Activated CD4-positive, CD25-positive, alpha-beta regulatory T cell treated with anti-CD3 and anti-CD28 coated beads, Interleukin-2, amount 50 U/mL, for 24 hours (primary cell): ENCODE results near the gene RAB1A.
"Not testable (repeated sequence)": the region's sequence is repeated elsewhere in the genome, so short reads cannot be mapped to it uniquely, and the experiment has no call there.

Experiments used
- ATAC-seq, 2 donors: fragments of 150-1000 bp; cut with Tn5 transposase; one replicate each; pipeline ENCODE4 v1.10.0; 2021; ENCODE audit warnings: mild to moderate bottlenecking in 1 of 2, moderate library complexity in 1 of 2

RAB1A gene

DNA sequence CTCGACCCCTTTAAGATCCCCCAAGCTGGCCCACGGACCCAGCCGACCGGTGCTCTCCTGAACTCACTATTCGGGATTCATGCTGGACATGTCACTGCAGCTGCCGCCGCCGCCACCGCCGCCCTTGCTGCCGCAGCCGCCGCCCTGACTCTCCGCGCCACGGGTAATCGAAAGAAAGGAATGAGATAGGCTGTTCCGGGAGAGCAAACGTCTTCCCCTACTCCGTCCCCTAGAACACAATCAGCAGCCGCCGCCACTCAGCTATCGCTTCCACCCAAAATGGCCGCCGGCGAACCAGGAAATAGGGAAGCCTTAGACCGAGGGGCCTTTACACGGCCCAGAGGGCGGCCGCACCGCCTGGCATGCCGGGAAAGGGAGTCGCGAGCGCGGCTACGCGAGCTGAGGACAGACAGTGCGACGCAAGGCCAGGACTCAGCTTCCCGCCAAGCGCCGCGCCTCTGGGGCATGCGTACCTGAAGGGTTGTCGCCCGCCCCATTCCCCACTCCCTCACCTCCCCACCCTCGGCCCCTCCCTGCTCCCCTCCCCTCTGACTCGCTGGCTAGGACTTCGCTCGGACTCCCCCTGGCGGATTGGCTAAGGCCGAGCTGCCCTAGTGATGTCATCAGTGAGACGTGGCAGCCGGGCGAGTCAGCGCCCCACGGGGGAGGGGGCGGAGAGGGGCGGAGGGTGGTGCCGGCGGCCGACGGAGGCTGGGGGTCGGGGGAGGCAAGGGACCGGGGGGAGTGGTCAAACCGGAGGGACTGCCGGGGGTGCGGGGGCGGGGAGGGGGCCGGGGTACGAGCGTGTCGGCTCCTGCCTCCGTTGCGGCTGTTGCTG, at the start of gene RAB1A:
Gene RAB1A (minus strand): TSS at position 281 of the 838 bp plus-strand sequence. CDS start 191 bp downstream, at position 90.
- ATAC-seq = peak; percentile 97 to 99

DNA sequence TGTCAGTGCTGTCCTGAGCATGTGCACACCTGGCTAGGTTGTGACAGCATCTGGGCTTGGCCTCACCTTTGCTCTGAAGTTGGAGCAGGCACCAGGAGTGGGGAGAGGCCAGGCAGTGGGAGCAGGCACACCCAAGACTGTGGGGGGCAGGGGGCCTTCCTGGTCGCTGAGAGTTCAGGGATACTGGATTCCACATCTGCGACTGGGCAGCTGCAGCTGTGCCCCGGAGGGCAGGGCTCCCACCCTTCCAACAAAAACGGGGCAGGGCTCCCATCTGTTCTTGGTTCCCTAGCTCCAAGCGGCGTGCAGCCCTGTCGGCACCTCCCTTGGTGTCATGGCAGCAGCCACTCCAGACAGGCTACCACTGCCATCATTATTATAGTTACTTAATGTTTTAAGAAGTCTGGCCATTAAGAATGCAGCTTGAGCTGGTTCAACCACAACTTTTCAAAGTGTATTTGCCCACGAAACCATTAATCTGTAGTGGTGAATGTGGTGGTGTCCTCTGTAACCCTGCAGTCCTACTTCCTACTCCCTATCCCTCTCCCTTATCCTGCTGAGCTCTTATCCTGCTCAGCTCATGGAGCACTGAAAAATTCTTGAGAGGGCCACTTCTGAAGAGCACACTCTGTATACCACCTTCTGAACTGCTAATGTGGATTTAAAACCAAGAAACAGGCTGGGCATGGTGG, 48.0 kb upstream of the RAB1A start:
- ATAC-seq = no peak

DNA sequence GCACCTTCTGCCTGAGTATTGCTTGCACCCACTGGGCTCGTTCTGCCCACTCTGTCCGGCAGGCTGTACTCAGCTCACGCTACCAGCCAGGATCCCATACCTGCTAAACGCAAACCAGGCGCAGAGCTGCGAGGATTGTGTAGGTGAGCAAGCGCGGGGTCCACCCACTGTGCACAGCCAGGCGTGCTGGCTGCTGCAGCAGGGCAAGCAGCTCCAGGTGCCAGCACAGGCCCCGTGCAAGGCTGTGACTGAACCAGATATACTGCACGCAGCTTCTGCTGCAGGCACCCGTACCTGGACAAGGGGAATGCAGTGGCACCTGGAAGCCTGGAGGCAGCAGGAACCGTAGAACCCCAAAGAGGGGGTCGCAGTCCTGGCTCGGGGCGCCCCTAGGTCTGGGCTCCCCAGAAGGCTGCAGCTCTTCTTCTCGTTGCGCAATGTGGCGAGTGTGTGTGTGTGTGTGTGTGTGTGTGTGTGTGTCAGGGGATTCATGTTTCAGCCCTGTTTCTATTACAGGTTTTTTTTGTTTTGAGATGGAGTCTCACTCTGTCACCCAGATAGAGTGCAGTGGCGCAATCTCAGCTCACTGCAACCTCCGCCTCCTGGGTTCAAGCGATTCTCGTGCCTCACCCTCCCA, 46.1 kb upstream of the RAB1A start:
- no peak for ATAC-seq

DNA sequence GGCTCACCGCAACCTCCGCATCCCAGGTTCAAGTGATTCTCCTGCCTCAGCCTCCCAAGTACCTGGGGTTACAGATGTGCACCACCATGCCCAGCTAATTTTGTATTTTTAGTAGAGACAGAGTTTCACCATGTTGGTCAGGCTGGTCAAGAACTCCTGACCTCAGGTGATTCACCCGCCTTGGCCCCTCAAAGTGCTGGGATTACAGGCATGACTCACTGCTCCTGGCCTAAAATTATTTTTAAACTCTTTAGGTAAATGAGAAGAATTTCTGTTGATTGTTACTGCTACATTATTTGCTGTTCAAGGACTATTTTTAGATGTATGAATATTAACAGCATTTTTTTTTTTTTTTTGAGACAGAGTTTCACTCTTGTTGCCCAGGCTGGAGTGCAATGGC, 44.1 kb upstream of the RAB1A start:
- ATAC-seq = not testable (repeated sequence)

DNA sequence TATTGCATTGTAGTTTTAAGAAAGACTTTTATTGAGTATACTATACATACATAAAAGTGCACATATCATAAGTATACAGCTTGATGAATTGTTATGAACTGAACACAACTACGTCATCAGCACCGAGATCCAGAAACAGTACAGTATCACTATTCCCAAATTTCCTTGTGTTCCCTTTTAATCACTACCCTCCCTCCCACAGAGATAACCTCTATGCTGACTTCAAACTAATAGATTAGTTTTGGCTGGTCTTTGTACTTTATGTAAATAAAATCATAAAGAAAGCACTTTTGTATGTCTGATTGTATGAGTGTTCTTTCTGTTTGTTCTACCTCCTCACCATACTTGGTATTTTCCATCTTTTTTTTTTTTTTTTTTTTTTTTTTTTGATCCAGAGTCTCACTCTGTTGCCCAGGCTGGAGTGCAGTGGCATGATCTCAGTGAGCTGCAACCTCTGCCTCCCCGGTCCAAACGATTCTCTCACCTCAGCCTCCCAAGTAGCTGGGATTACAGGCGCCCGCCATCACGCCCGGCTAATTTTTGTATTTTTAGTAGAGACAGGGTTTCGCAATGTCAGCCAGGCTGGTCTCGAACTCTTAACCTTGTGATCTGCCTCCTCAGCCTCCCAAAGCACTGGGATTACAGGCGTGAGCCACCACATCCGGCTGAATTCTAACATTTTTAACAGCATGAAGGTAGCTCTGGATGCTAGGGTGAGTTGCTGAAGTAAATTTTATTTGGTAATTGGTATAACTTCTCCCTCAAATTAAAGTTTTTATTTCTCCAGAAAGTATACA, 43.3 kb upstream of the RAB1A start:
- ATAC-seq = no peak

DNA sequence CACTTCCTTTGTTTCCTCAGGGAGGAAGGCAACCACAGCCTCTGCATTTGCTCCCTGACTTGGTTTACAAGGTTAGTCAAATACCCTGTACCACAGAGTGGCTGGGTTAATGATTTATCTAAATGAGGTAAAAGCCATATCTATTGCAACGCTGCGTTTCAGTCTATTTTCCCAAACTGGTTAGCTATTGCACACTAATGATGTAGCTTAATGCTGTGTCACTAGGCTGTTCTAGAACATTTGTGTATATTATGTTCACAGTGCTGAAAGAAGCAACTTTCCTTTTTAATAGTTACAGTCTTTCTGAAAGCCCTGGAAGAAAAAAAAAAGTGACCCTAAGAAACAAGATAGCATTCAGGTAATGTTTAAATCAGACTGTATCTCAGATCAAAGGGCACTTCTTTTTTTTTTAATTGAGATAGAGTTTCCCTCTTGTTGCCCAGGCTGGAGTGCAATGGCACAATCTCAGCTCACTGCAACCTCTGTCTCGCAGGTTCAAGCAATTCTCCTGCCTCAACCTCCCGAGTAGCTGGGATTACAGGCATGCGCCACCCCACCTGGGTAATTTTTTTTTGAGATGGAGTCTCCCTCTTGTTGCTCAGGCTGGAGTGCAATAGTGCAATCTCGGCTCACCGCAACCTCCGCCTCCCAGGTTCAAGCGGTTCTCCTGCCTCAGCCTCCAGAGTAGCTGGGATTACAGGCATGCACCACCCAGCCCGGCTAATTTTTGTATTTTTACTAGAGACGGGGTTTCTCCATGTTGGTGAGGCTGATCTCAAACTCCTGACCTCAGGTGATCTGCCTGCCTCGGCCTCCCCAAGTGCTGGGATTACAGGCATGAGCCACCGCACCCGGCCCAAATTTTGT, 40.9 kb upstream of the RAB1A start:
- not testable (repeated sequence) for ATAC-seq

DNA sequence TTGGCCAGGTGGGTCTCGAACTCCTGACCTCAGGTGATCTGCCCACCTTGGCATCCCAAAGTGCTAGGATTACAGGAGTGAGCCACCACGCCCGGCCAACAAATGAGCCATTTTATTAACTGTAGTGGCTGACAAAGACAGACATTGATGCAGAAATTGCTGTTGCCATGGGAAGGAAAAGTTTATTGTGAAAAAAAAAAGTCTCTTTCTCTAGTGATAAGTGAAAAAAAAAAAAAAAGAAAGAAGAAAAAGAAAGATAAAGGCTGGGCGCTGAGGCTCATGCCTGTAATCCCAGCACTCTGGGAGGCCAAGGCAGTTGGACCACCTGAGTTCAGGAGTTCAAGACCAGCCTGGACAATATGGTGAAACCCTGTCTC, 39.8 kb upstream of the RAB1A start:
- ATAC-seq = no peak

DNA sequence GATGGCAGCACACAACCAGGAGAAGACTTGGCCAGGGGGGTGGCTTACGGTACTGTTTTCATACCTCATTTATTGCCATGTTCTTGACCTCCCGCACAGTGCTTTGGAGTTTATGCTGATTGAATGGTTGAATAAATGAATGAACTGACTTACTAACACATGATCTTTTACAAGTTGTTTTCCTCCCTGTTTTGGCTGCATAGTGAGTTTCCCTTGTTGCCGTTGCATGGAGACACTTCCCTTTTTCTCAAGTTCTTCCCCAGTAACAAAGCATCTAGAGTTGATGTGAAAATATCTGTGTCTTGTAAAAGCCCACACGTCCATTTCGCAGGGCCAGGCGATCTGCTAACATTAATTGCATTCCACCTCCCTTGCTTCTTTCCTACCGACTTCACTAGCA, 35.7 kb upstream of the RAB1A start:
- no peak for ATAC-seq

DNA sequence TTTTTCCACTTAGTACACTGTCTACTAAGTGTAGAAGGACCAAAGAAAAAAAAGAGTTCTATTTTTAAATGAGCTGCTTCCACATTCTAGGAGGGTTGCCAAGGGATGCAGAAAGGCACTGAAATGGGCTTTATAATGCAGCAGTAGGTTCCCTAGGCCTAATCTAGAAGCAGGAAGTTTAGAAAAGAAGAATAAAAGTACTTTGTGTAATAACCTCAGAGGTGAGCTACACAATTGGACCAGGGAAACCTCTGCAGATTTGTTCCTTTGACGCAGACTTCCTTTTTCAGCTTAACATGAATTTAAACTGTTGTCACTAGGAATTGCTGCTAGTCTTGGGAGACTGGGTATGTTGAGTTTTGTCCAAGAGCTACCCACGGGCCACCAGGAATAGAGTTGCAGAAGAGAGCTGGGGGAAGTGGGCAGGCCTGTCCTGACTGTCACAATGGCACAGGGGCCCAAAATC, 34.6 kb upstream of the RAB1A start:
- ATAC-seq = no peak

DNA sequence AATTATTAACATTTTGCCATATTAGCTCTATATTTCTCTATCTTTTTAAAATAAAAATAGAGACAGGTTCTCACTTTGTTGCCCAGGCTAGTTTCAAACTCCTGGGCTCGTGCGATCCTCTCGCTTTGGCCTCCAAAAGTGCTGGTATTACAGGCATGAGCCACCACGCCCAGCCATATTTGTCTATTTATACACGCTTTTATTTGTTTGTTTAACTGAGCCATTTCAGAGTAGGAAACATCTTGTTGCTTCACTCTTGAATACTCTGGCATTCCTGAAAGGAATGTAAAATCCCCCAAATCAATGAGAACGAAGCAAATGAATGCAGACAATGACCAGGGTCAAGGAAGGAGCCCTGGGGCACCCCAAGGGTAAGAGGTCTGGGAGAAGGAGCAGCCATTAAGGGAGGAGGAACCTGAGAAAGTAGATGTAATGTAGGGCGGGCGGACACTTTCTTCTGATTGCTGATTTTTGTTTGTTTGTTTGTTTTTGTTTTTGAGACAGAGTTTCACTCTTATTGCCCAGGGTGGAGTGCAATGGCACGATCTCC, 31.7 kb upstream of the RAB1A start:
- no peak for ATAC-seq

DNA sequence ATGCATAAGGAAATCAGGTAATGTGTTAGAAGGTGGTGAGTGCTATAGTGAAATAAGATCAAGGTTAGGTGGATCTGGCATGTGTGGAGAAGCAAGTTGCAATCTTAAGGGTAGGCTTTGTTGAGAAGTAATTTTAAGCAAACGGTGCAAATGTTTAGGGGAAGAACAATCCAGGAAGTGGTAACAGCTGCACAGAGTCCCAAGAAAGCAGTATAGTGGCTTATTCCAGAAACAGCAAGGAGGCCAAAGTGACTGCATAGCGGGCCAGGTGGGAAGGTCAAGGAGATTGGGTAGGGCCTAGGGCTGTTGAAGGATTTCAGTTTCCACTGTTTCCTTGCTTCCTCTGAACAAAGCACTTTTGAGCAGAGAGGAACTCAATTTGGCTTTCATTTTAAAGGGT, 30.0 kb upstream of the RAB1A start:
- no peak for ATAC-seq

DNA sequence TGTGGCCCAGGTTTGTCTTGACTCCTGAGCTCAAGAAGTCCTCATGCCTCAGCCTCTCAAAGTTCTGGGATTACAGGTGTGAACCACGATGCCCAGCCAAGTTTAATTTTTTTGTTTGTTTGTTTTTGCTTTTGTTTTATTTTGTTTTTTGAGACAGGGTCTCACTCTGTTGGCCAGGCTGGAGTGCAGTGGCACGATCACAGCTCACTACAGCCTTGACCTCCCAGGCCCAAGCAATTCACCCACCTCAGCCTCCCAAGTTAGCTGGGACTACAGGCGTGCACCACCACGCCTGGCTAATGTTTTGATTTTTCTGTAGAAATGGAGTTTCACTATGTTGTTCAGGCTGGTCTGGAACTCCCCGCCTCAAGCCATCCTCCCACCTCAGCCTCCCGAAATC, 29.4 kb upstream of the RAB1A start:
- ATAC-seq = no peak

DNA sequence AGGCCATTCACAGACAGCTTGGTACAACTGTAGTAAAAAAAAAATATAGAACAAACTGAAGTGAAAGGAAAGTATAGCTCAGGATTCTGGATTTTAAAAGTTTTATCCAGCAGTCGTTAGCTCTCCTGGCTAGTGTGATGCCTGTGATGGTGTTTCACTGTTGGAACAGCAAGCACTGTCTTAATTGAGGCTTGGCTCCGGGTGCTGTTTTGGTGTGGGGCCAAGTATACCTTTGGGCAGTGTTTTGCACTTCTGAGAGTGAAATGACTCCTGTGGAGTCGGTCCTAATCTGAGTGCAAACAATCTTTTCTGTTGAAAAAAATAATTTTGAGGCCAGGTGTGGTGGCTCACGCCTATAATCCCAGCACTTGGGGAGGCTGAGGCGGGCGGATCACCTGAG, 28.7 kb upstream of the RAB1A start:
- no peak for ATAC-seq

DNA sequence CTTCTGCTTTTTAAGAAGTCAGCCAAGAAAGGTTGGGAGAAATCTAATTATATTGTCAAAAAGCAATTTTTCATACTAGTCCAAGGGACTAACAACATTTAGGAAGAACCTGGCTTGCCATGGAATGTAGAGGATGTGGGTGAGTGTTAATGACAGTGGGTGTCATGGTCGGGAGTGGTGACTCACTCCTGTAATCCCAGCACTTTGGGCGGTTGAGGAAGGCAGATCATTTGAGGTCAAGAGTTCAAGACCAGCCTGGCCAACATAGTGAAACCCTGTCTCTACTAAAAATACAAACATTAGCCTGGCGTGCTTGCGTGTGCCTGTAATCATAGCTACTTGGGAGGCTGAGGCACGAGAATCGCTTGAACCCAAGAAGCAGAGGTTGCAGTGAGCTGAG, 27.9 kb upstream of the RAB1A start:
- not testable (repeated sequence) for ATAC-seq

DNA sequence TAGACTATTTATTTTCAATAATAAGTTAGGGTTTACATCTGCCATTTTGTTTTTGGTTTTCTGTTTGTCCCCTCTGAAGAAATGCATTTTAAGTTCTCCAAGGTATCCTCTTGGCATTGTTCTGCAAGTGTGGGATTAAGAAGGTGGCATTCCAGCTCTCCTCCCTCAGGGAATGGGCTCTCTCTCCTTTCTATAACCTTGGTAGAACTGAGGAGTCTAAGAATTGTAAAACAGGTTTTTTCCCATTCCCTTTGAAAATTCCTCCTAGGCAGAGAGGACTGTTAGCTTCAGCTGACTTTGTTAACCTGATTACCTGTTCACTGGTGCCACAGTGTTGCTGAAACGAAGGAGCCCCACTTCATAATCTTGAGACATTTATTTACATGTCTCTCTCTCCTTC, 26.1 kb upstream of the RAB1A start:
- no peak for ATAC-seq

DNA sequence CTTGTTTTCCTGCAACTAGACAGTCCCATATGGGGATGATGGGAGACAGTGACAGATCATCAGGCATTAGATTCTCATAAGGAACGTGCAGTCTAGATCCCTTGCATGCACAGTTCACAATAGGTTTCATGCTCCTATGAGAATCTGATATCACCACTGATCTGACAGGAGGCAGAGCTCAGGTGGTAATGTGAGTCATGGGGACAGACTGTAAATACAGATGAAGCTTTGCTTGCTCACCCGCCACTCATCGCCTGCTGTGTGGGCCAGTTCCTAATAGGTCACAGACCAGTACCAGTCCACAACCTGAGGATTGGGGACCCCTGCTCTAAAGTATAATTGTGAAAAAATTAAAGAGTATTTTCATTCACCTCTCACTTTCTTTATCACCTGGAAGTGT, 23.6 kb upstream of the RAB1A start:
- no peak for ATAC-seq

DNA sequence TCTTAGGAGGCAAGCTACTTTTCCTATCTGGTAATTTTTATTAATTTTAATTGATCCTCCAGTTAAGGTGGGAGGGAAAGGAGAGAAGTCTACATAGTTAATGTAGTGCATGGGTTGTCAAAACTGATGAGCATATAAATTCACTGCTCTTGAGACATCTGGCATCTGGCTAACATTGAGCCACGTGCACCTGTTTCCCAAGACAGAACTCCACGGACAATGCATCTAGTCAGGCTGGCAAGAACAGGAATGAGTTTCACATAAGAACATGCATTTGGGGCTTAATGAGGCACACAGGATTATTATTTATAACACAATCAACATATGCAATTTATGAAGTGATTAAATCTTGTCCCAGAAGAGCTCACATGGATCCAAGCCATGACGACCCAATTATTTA, 16.2 kb upstream of the RAB1A start:
- no peak for ATAC-seq

DNA sequence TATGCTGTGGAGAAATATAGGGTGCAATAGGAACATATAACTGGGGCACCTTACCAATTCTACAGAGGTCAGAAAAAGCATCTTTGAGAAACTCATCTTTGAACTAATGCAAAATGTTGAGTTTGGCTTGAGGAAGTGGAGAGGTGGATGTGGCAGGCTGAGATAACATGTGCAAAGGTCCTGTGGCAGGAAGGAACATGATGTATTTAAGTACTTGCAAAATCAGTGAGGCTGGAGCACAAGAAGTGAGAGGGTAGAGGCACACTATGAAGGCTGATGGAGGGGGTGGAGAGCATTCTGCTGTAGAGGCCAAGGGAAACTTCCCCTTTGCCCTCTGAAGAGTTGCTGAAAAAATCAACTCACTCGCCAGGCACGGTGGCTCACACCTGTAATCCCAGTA, 14.7 kb upstream of the RAB1A start:
- ATAC-seq = no peak

DNA sequence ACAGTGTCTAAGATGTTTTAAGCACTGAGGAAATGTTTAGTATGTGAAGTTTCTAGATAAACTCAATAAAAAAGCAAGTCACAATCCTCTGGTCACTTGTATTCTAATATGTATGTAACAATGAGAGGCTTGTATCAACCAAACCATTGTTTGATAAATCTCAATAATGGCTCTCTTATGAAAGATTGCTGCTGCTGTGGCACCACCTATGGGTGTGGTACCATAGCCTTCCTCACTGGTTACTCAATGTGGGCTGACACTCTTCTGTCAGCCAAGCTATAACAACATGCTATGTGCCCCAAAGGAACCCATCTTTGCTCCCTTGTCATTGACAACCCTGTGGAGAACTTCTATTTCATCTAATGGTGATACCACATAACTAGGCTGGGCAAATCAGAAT, 12.6 kb upstream of the RAB1A start:
- ATAC-seq = peak in 1 of 2 donors; percentile 30

DNA sequence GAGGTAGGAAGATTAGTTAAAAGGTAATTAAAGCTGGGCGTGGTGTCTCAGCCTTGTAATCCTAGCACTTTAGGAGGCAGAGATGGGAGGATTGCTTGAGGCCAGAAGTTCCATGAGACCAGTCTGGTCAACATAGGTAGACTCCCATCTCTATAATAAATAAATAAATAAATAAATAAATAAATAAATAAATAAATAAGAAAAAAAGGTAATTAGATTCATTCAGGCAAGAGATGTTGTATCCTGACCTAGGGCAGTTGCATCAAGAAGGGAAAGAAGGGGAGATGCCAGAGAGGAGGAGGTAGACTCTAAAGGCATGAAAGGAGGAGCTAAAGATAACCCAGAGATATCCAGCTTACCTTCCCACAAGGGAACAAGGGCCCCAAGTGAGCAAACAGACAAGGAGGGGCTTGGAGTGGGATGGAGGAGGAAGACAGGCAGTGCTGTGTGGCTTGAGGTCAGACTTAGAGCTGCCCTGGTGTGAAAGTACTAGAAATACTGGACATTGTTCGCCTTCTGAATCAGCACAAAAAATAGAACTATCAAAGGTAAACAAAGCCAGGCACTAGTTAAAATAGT, 7.4 kb upstream of the RAB1A start:
- ATAC-seq = no peak

DNA sequence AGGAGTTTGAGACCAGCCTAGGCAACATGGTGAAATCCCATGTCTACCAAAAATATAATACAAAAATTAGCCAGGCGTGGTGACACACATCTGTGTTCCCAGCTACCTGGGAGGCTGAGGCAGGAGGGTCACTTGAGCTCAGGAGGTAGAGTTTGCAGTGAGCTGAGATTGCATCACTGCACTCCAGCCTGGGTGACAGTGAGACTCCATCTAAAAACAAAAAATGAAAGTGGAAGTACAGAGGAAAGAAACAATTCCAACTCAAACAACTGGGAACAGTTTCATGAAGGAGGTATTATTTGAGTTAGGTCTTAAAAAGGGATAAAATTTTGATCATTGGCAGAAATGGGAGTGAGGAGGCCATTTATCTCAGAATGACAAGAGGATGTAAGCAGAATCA, 6.3 kb upstream of the RAB1A start:
- no peak for ATAC-seq
